Fibroblast of peridontal ligament (primary cell): Measurements from ENCODE around the gene BCL7C.
"Not testable (repeated sequence)": the region's sequence is repeated elsewhere in the genome, so short reads cannot be mapped to it uniquely, and the experiment has no call there.

ENCODE experiments used
- DNase-seq: peaks from one replicate; pipeline ENCODE4 v3.0.0-alpha.2; 2010; ENCODE audit errors: extremely low read depth

BCL7C gene

GRCh38 chr16:30894540-30895368 lies 877 bp upstream of the BCL7C start:
- peak; percentile 19 for DNase-seq

- DNase-seq: no peak
These were observed 497 bp downstream of the BCL7C start for GRCh38 chr16:30893417-30893743.

GRCh38 chr16:30892670-30893416 lies 1.0 kb downstream of the BCL7C start:
- DNase-seq: no peak

- not testable (repeated sequence) for DNase-seq
These were observed 2.6 kb downstream of the BCL7C start for GRCh38 chr16:30891043-30891823.

GRCh38 chr16:30889721-30890120 lies 4.2 kb downstream of the BCL7C start:
- no peak for DNase-seq

- DNase-seq: no peak
These were observed 4.9 kb downstream of the BCL7C start for GRCh38 chr16:30888856-30889499.

GRCh38 chr16:30887927-30888326 lies 6.0 kb downstream of the BCL7C start:
- DNase-seq: no peak

GRCh38 chr16:30886145-30886544 lies 7.7 kb downstream of the BCL7C start:
- DNase-seq: no peak

- no peak for DNase-seq
These were observed 8.7 kb downstream of the BCL7C start for GRCh38 chr16:30885196-30885595.

GRCh38 chr16:30884760-30885159 lies 9.1 kb downstream of the BCL7C start:
- no peak for DNase-seq

DNA sequence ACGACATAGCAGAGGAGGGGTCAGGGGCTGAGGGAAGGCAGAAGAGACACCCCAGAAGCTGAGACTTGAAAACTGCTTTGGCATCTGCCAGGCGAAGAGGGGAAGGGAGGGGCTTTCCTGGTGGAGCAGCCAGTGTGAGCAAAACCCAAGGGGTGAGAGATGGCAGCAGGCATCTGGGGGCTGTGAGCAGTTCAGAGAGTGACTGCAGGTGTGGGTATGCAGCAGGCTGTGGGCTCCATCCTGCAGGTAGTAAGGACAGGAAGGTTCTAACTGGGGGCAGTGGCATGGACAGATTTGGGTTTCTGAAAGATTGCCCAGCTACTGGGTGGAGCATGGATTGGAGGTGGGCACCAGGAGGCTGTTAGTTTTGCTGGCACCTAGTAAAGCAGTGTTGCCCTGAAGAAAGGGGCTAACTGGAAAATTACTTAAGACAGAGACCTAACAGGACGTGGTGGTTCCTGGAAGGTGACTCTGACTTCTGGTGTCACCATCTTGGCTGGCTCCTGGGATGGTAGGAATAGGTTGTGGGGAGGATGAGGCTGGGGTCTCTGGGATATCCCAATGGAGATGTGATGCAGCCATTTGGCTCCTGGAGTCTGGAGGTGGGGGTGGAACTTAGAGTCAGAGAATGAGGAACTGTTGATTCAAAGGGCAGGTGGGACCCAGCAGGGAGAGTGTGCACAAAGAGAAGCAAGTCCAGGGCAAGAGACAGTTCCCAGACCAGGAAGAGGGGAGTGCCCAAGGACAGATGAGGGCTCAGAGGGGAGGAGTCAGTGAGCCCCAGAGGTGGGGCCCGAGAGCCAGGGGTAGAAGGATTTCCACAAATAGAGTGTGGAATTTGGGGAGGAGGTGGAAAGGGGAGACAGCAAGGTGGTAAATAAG lies 11.2 kb downstream of the BCL7C start:
- no peak for DNase-seq

DNA sequence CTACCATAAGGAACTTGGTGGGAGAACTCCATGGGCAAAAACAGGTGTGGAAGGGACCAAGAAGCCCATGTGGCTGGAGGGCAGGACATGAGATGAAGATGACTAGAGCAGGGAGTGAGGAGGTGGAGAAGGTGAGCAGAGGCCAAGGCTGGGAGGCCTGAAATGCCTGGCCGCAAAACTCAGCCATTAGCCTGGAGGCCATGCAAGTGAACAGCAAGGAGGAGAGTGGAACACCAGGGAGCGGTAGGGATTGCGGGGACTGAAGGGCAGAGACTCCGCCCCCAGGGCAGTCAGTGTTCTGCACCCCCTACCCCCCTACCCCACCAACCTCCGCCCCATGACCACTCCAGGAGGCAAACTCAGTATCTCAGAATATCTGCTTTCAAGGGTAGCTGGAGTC lies 17.0 kb downstream of the BCL7C start:
- no peak for DNase-seq

GRCh38 chr16:30875871-30876801 lies 17.7 kb downstream of the BCL7C start:
- peak; percentile 7 for DNase-seq

DNA sequence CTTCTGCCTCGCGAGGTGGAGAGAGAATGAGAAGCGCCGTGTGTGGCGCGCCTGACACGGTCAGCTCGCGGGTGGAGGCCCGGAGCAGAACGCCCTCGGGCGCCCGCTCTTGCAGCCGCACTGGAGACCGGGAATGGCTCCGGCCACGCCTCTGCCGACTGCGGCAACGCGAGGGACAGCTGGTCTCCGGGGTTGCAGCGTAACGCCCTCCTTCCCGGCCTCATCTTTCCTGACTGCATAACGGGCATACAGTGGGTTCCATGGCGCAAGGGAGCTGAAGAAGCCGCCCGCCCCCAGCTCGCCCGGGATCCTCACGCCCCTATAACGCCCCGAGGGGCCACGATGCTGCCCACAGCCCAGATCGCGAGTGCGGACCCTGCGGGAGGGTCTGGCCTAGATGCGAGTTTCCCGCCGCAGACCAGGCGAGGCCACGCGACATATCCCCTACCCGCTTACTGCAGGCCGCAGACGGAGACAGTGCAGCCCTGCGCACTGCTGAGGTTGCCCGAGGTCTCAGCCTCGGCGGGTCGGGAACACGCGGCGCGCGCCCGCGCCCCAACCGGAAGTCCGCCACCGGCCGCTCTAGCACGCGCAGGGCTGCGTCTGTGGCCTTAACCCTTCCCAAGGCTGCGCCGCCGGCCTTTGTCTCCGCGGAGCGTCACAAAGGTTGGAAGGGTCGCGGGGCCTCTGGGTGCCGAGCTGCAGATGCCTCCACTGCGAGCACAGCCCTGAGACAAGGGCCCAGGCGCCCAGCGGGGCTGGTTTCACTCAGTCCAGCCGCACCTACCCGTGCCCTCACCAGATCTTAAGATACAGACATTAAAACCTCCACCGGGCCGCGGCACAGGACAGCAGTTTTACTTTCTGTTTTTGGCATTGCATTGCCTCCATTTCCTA lies 18.8 kb downstream of the BCL7C start:
- peak; percentile 84 for DNase-seq

DNA sequence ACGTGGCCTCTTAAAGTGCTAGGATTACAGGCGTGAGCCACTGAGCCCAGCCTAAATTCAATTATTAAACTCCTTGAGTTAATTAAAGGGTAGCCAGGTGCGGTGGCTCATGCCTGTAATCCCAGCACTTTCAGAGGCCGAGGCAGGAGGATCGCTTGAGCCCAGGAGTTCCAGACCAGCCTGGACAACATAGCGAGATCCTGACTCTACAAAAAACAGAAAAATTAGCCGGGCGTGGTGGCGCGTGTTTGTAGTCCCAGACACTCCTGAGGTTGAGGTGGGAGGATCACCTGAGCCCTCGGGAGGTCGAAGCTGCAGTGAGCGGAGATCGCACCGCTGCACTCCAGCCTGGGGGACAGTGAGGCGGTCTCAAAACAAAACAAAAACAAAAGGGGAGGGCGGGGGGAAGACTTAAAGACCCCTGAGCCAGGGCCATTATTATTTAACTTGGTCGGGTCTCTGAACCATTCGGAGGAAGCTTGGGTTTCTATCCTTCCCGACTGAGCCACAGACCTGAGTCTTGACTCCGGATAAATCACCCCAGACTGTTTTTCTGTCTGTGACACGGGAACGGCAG lies 19.5 kb downstream of the BCL7C start:
- no peak for DNase-seq

- DNase-seq: no peak
These were observed 23.0 kb downstream of the BCL7C start for GRCh38 chr16:30870904-30871303.

DNA sequence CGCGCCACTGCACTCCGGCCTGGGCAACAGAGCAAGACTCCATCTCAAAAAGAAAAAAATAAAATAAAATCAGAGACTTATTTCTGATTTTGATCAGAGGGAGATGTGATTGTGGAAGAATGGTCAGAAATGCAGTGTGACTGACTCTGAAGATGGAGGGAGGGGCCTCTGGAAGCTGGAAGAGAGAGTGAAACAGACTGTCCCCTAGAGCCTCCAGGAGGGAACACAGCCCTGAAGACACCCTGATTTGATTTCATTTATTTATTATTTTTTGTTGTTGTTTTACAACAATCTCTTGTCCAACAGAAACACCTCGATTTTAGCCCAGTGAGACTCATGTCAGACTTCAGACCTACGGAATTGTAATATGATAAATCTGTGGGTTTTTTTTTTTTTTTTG lies 26.1 kb downstream of the BCL7C start:
- peak; percentile 8 for DNase-seq

- no peak for DNase-seq
These were observed 27.8 kb downstream of the BCL7C start for GRCh38 chr16:30866031-30866430.
